GM19025 (cell line): ENCODE data around the gene FRAT2.
A peak's percentile ranks its signal among the peaks of the same experiment; 100 is the strongest.
"Not testable (repeated sequence)": the region's sequence is repeated elsewhere in the genome, so short reads cannot be mapped to it uniquely, and the experiment has no call there.

ENCODE experiments used
- ATAC-seq: cut with Tn5 transposase; IDR thresholded peaks from one replicate; pipeline ENCODE4 v1.9.1; 2021; ENCODE audit warnings: mild to moderate bottlenecking, low read depth, moderate library complexity; ENCODE audit not compliant: unreplicated experiment

The FRAT2 gene

DNA sequence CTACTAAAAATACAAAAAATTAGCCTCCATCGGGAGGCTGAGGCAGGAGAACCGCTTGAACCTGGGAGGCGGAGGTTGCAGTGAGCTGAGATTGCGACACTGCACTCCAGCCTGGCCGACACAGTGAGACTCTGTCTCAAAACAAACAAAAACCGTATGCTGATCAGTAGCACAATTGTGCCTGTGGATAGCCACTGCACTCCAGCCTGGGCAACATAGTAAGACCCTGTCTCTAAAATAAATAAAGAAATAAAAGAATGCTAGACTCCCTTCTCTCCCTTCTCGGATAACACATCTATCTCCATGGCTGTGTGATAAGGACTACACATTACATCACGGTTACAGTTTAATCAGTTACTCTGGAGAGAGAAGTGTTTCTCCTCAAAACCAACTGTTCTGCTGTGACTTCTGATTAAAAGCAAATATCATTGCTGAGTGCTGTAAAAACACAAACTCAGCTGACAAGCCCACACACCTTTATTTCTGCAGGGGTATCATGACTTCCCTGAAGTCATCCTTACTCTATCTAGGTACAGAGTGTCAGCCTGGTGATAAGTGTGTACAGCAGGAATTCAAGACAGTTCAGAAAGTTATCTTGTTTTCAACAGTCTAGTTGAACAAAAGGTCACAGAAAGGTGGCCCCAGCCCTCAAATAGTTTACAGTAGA lies 36.8 kb downstream of the FRAT2 start:
- ATAC-seq: no peak

DNA sequence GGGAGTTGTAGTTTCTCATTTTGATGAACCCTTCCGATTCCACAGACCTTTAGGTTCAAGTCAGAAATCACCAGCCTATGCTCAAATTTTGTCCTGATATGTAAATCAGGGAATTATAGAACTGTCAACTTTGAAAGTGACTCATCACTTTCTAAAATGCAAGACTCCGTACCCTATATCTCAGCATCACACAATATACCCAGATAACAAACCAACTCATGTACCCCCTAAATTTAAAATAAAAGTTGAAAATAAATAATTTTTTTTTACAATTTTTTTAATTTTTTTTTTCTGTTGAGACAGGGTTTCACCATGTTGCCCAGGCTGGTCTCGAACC lies 41.7 kb downstream of the FRAT2 start:
- ATAC-seq: no peak

DNA sequence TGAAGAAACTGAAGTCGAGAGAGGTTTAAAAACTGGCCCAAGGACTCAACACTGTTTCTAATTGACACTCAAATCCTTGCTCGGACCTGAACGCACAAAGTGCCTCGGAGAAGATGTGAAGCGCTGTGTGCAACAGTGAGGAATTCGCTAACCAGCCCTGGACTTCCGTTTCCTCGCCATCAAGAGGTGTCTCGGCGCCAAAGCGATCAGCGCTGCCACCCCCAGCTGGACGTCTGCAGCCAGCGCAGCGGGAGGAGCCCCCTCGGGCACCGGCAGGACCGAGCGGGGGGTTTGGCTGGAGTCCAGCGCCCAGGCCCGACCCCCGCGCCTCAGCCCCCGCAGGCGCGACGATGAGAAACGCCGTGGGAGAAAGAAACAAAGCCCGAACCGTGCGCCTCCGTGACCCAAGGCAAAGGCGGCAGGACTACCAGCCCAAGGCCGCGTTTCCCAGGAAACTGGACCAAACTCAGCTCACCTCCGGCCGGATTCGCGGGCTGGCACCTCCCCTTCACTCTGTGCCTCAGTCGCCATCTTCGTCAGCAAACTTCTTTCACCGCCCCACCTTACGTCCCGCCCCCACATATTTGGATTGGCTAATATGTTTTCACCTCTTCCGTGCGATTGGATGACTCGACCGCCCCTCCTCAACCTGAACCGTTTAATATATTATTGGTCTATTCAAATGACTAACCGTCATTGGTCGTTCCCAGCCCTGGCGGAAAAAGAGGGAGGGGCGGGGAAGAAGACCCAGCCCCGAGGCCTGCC lies 42.2 kb downstream of the FRAT2 start, which contains the start of gene ARHGAP19:
ARHGAP19 (minus strand) TSS at position 541 of the 765 bp plus-strand sequence; CDS start at position 531, 10 bp downstream.
- ATAC-seq: peak; percentile 93

DNA sequence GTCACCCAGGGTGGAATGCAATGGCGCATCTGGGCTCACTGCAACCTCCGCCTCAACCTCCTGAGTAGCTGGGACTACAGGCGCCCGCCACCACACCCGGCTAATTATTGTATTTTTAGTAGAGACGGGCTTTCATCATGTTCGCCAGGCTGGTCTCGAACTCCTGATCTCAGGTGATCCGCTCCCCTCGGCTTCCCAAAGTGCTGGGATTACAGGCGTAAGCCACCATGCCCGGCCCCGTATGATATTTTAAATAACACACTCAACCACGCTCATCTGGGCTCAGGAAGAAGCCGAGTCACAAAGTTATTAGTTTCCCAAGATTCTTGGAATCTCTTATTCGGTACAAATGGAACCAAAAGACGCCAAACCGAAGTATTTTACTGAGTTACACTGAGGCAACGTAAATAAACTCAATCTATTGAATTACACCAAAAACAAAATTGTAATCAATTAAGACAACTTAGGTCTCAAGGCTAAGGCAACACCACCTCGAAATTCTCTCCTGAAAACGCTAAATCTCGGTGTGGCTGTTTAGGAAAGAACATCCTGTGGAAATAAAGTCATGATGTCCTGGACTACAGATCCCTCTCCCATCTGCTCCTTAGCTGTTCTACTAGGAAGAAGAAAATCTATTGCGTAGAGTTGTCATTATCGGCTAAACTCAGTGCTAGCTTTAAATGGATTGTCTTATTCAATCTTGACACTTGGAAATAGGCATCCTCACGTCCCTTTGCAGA lies 43.0 kb downstream of the FRAT2 start:
- no peak for ATAC-seq

DNA sequence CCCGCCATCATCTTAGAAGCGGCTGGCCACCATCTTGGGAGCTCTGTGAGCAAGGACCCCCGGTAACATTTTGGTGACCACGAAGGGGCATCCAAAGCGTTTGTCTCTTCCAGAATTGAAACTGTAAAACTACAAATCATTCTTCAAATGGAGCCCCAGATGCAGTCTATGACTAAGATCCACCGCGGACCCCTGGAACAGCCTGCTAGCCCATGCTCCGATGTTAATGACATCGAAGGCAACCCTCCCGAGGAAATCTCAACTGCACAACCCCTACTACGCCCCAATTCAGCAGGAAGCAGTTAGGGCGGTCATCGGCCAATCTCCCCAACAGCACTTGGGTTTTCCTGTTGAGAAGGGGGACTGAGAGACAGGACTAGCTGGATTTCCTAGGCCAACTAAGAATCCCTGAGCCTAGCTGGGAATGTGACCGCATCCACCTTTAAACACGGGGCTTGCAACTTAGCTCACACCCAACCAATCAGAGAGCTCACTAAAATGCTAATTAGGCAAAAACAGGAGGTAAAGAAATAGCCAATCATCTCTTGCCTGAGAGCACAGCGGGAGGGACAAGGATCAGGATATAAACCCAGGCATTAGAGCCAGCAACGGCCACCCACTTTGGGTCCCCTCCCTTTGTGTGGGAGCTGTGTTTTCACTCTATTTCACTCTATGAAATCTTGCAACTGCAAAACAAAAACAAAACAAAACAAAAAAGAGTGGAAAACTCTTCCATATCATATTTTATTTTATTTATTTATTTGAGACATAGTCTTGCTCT lies 43.8 kb downstream of the FRAT2 start:
- not testable (repeated sequence) for ATAC-seq

DNA sequence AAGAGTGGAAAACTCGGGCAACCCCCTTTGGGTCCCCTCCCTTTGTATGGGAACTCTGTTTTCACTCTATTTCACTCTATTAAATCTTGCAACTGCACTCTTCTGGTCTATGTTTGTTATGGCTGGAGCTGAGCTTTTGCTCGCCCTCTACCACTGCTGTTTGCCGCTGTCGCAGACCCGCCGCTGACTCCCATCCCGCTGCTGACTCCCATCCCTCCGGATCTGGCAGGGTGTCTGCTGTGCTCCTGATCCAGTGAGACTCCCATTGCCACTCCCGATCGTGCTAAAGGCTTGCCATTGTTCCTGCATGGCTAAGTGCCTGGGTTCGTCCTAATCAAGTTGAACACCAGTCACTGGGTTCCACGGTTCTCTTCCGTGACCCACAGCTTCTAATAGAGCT lies 44.5 kb downstream of the FRAT2 start:
- not testable (repeated sequence) for ATAC-seq
